Liver (tissue), 9 donors: ENCODE results near the gene FBXW9. TPM values are rescaled to one million over a fixed set of nuclear protein-coding genes. Genes with fewer than 3 reads are reported as not detected.
"Not testable (repeated sequence)": the region's sequence is repeated elsewhere in the genome, so short reads cannot be mapped to it uniquely, and the experiment has no call there.

Source experiments
- DNase-seq: peaks from one replicate; pipeline ENCODE4 v3.0.0-alpha.2; 2017; ENCODE audit warnings: low spot score
- H3K27ac ChIP-seq, 2 donors: one replicate each; pipeline ENCODE4 v1.7.0; 2013; ENCODE audit warnings: inconsistent platforms in 2 of 2, low read length in 2 of 2, control low read depth in 1 of 2, low read depth in 1 of 2, mild to moderate bottlenecking in 1 of 2
- H3K27me3 ChIP-seq, 4 donors: one replicate each; pipeline versions ENCODE4 v1.6.1 to v1.7.0; 2013; ENCODE audit warnings: low read length in 3 of 4, inconsistent platforms in 1 of 4, mild to moderate bottlenecking in 1 of 4, moderate library complexity in 1 of 4; ENCODE audit not compliant: control insufficient read depth in 4 of 4, insufficient read depth in 4 of 4
- H3K36me3 ChIP-seq, 4 donors: one replicate each; pipeline versions ENCODE4 v1.6.1 to v1.7.0; 2013; ENCODE audit warnings: low read length in 3 of 4, mild to moderate bottlenecking in 3 of 4, low read depth in 1 of 4, moderate library complexity in 1 of 4; ENCODE audit not compliant: control insufficient read depth in 4 of 4, insufficient read depth in 3 of 4
- H3K4me1 ChIP-seq, 4 donors: one replicate each; pipeline versions ENCODE4 v1.6.1 to v1.7.0; 2013; ENCODE audit warnings: low read length in 3 of 4, mild to moderate bottlenecking in 3 of 4, moderate library complexity in 1 of 4; ENCODE audit not compliant: control insufficient read depth in 4 of 4, insufficient read depth in 4 of 4
- H3K4me3 ChIP-seq, 3 donors: one replicate each; pipeline versions ENCODE4 v1.6.1 to v1.7.0; 2013; ENCODE audit warnings: low read length in 3 of 3, control low read depth in 1 of 3, low read depth in 1 of 3, mild to moderate bottlenecking in 1 of 3
- H3K9ac ChIP-seq, 2 donors: one replicate each; pipeline ENCODE4 v1.7.0; 2013; ENCODE audit warnings: low read length in 2 of 2, mild to moderate bottlenecking in 2 of 2, moderate library complexity in 2 of 2, control low read depth in 1 of 2, low read depth in 1 of 2
- H3K9me3 ChIP-seq, 4 donors: one replicate each; pipeline versions ENCODE4 v1.6.1 to v1.7.0; 2013; ENCODE audit warnings: low read length in 3 of 4; ENCODE audit not compliant: control insufficient read depth in 4 of 4
- EGR1 ChIP-seq, 2 donors: IDR thresholded peaks; 2 replicates each; pipeline ENCODE4 v1.6.1; 2016 to 2018; ENCODE audit warnings: antibody characterized with exemption in 2 of 2, low read depth in 2 of 2
- FOXA1 ChIP-seq: IDR thresholded peaks from 2 replicates; pipeline ENCODE4 v1.6.1; 2016; ENCODE audit warnings: antibody characterized with exemption
- FOXA2 ChIP-seq: IDR thresholded peaks from 2 replicates; pipeline ENCODE4 v1.6.1; 2016; ENCODE audit warnings: antibody characterized with exemption
- GABPA ChIP-seq, 2 donors: IDR thresholded peaks in 1 of 2; conservative IDR thresholded peaks in 1 of 2; 2 replicates each; pipeline ENCODE4 v1.6.1; 2016; ENCODE audit warnings: antibody characterized with exemption in 2 of 2, mild to moderate bottlenecking in 1 of 2, moderate library complexity in 1 of 2
- HNF4A ChIP-seq, 2 donors: conservative IDR thresholded peaks; 2 replicates each; pipeline ENCODE4 v1.6.1; 2016; ENCODE audit warnings: antibody characterized with exemption in 2 of 2, mild to moderate bottlenecking in 2 of 2
- HNF4G ChIP-seq: IDR thresholded peaks from 2 replicates; pipeline ENCODE4 v1.6.1; 2016; ENCODE audit warnings: antibody characterized with exemption
- JUND ChIP-seq, 2 donors: IDR thresholded peaks; 2 replicates each; pipeline ENCODE4 v1.6.1; 2016; ENCODE audit warnings: antibody characterized with exemption in 2 of 2
- NR2F2 ChIP-seq: IDR thresholded peaks from 2 replicates; pipeline ENCODE4 v1.6.1; 2016; ENCODE audit warnings: antibody characterized with exemption
- RAD21 ChIP-seq, 2 donors: IDR thresholded peaks; 2 replicates each; pipeline ENCODE4 v1.6.1; 2016; ENCODE audit warnings: antibody characterized with exemption in 2 of 2, mild to moderate bottlenecking in 2 of 2
- RXRA ChIP-seq, 2 donors: IDR thresholded peaks; 2 replicates each; pipeline ENCODE4 v1.6.1; 2017 to 2018; ENCODE audit warnings: antibody characterized with exemption in 2 of 2, mild to moderate bottlenecking in 1 of 2
- SP1 ChIP-seq: IDR thresholded peaks from 2 replicates; pipeline ENCODE4 v1.6.1; 2018; ENCODE audit warnings: antibody characterized with exemption, mild to moderate bottlenecking
- TAF1 ChIP-seq: conservative IDR thresholded peaks from 2 replicates; pipeline ENCODE4 v1.6.1; 2016; ENCODE audit warnings: antibody characterized with exemption, mild to moderate bottlenecking
- YY1 ChIP-seq: IDR thresholded peaks from 2 replicates; pipeline ENCODE4 v1.6.1; 2016; ENCODE audit warnings: antibody characterized with exemption, mild to moderate bottlenecking
- WGBS: extraction: QIAGEN DNeasy Blood & Tissue Kit; methylation state at CpG from one replicate; pipeline ENCODE4 v1.1.7; 2013; 5-methylcytosine and 5-hydroxymethylcytosine counted together
- polyA plus RNA-seq, 2 donors: library from polyadenylated mRNA; stranded (reverse) in 1 of 2; unstranded in 1 of 2; fragments of 200-250 nt in 1 of 2; fragments of >200 nt in 1 of 2; fragmentation: Nextera tagmentation in 1 of 2; extraction: Ambion mirVana in 1 of 2; gene quantifications; one replicate each; pipeline versions ENCODE4 v1.2.1 to v1.2.3, GENCODE V29; 2013 to 2015
- total RNA-seq, 2 donors: library from RNA; depleted of rRNA; stranded (reverse); fragments of >200 nt; gene quantifications; one replicate each; pipeline ENCODE4 v1.2.3, GENCODE V29; 2014
- TF ChIP-seq, protein P1 (sequence below): IDR thresholded peaks from 2 replicates; pipeline ENCODE4 v1.6.1; 2016; ENCODE audit warnings: antibody characterized with exemption
- TF ChIP-seq, protein P2 (sequence below): fragments of 150-350 bp; IDR thresholded peaks from 2 replicates; pipeline ENCODE4 v1.5.1; 2017; ENCODE audit warnings: improper control_type of control experiment, low read depth, low read length; ENCODE audit not compliant: missing input control
- TF ChIP-seq, protein P3 (sequence below): IDR thresholded peaks from 2 replicates; pipeline ENCODE4 v1.6.1; 2016; ENCODE audit warnings: antibody characterized with exemption
- donor health status: healthy.
- donor health status: healthy.
- donor health status: healthy.
- donor health status: healthy.
- donor health status: healthy.

The FBXW9 gene
- total and polyA plus RNA-seq, 4 donors, result 2.3 to 4.0 (median 3.0) TPM

DNA sequence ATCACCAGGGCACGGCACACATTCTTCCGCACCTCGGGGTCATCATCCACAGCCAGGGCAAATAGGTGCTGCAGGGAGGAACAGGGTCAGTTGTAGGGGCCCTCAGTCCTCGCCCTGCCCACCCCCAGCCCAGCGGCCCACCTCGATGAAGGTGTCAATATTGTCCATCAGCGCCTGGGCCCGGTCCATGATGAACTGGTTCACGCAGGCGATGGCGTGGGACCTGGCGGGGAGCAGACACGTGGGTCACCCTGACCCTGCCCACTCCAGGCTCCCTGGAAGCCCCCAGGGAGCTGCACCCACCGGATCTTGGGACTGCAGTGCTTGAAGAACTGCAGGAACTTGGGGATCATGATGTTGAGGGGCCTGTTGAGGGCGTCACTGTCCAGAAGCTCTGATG is 18.7 kb upstream of the FBXW9 start (continued):
- TF ChIP-seq, protein P1, sequence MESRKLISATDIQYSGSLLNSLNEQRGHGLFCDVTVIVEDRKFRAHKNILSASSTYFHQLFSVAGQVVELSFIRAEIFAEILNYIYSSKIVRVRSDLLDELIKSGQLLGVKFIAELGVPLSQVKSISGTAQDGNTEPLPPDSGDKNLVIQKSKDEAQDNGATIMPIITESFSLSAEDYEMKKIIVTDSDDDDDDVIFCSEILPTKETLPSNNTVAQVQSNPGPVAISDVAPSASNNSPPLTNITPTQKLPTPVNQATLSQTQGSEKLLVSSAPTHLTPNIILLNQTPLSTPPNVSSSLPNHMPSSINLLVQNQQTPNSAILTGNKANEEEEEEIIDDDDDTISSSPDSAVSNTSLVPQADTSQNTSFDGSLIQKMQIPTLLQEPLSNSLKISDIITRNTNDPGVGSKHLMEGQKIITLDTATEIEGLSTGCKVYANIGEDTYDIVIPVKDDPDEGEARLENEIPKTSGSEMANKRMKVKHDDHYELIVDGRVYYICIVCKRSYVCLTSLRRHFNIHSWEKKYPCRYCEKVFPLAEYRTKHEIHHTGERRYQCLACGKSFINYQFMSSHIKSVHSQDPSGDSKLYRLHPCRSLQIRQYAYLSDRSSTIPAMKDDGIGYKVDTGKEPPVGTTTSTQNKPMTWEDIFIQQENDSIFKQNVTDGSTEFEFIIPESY, result no peak
- no peak for TF ChIP-seq JUND (IDR thresholded peaks at IDR 0.05)

DNA sequence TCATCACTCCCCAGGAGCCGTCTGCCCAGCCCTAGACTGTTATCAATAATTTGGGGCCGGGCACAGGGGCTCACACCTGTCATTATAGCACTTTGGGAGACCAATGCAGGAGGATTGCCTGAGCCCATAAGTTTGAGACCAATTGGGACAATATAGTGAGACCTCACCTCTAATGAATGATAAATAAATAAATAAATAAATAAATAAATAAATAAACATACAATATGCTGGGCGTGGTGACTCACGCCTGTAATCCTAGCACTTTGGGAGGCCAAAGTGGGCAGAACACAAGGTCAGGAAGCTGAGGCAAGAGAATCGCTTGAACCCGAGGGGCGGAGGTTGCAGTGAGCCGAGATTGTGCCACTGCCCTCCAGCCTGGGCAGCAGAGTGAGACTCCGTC is 16.9 kb upstream of the FBXW9 start:
- not testable (repeated sequence) for H3K27me3 ChIP-seq, H3K9ac ChIP-seq, H3K9me3 ChIP-seq, H3K4me3 ChIP-seq, DNase-seq, H3K27ac ChIP-seq
- 94% methylated on average over 9 of the region's 9 CpGs for WGBS
- peaks cover 4 to 15% (median 14%) of the 10 kb centered on the region in 4 donors for H3K4me1 ChIP-seq
- H3K36me3 ChIP-seq, result peaks cover 23 to 56% (median 25%) of the 10 kb centered on the region in 4 donors

DNA sequence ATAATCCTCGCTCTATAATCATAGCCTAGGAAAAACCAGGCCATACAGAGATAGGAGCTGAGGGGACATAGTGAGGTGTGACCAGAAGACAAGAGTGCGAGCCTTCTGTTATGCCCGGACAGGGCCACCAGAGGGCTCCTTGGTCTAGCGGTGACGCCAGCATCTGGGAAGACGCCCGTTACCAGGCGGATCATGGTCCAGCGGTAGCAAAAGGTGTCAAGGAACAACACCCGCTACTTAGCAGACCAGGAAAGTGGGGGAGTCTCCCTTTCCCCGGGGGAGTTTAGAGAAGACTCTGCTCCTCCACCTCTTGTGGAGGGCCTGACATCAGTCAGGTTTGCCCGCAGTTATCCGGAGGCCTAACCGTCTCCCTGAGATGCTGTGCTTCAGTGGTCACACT is 15.6 kb upstream of the FBXW9 start:
- H3K27ac ChIP-seq, DNase-seq, H3K27me3 ChIP-seq, H3K9me3 ChIP-seq, H3K4me3 ChIP-seq, H3K9ac ChIP-seq: not testable (repeated sequence)
- Histone ChIP-seq H3K4me1 (peaks cover 4 to 15% (median 14%) of the 10 kb centered on the region in 4 donors), H3K36me3 (peaks cover 24 to 54% (median 25%) of the 10 kb centered on the region in 4 donors)
- 51% methylated on average over 11 of the region's 14 CpGs for WGBS

DNA sequence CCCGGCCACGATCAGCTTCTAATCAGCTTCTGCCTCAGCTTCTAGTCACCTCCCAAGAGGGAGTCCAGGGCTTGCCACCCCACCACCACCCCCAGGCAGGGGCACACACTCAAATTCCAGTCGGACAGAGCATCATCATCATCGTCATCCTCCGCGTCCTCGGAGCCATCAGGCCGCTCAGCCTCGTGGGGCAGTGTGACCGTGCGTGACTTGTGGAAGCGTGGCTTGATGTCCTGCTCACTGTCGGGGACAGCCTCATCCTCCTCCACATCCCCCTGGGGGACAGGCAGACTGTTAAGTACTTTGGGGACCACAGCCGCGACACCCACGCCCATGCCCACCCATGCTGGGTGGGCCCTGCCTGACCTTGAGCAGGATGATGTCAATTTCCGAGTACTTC is 14.8 kb upstream of the FBXW9 start:
- Histone ChIP-seq H3K4me3 (no peak overlapping the region), H3K27me3 (no peaks in the 10 kb centered on the region), H3K9me3 (no peaks in the 10 kb centered on the region), H3K9ac (no peak overlapping the region), H3K27ac (no peak overlapping the region), H3K36me3 (peaks cover 27 to 60% (median 29%) of the 10 kb centered on the region in 4 donors), H3K4me1 (peaks cover 2 to 9% (median 8%) of the 10 kb centered on the region in 4 donors)
- DNase-seq, result no peak
- WGBS, result 97% methylated on average over 17 of the region's 17 CpGs
- TF ChIP-seq TAF1, result no peak
- no peak for TF ChIP-seq SP1
- TF ChIP-seq, protein P2, sequence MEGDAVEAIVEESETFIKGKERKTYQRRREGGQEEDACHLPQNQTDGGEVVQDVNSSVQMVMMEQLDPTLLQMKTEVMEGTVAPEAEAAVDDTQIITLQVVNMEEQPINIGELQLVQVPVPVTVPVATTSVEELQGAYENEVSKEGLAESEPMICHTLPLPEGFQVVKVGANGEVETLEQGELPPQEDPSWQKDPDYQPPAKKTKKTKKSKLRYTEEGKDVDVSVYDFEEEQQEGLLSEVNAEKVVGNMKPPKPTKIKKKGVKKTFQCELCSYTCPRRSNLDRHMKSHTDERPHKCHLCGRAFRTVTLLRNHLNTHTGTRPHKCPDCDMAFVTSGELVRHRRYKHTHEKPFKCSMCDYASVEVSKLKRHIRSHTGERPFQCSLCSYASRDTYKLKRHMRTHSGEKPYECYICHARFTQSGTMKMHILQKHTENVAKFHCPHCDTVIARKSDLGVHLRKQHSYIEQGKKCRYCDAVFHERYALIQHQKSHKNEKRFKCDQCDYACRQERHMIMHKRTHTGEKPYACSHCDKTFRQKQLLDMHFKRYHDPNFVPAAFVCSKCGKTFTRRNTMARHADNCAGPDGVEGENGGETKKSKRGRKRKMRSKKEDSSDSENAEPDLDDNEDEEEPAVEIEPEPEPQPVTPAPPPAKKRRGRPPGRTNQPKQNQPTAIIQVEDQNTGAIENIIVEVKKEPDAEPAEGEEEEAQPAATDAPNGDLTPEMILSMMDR, result no peak
- no peak for TF ChIP-seq FOXA1
- no peak for TF ChIP-seq GABPA (IDR thresholded peaks at IDR 0.05 in 1 of 2, conservative IDR thresholded peaks at IDR 0.05 in 1 of 2)
- TF ChIP-seq, protein P3, sequence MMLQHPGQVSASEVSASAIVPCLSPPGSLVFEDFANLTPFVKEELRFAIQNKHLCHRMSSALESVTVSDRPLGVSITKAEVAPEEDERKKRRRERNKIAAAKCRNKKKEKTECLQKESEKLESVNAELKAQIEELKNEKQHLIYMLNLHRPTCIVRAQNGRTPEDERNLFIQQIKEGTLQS, result no peak
- TF ChIP-seq JUND (IDR thresholded peaks at IDR 0.05), result no peak
- no peak for TF ChIP-seq FOXA2
- no peak for TF ChIP-seq YY1
- no peak for TF ChIP-seq RXRA (IDR thresholded peaks at IDR 0.05)
- TF ChIP-seq EGR1 (IDR thresholded peaks at IDR 0.05; ENCODE audit: low read depth in 2 of 2), result no peak
- TF ChIP-seq, protein P1, result no peak
- no peak for TF ChIP-seq NR2F2
- TF ChIP-seq RAD21 (IDR thresholded peaks at IDR 0.05), result no peak
- TF ChIP-seq HNF4A (conservative IDR thresholded peaks at IDR 0.05), result no peak
- TF ChIP-seq HNF4G, result no peak
